ENCODE measurements around the gene UNC5B. TPM values are rescaled to one million over a fixed set of nuclear protein-coding genes. Genes with fewer than 3 reads are reported as not detected.
A peak's percentile ranks its signal among the peaks of the same experiment; 100 is the strongest.

The UNC5B gene
- total RNA-seq, 1 donor from 2014 or later: 231 TPM

DNA sequence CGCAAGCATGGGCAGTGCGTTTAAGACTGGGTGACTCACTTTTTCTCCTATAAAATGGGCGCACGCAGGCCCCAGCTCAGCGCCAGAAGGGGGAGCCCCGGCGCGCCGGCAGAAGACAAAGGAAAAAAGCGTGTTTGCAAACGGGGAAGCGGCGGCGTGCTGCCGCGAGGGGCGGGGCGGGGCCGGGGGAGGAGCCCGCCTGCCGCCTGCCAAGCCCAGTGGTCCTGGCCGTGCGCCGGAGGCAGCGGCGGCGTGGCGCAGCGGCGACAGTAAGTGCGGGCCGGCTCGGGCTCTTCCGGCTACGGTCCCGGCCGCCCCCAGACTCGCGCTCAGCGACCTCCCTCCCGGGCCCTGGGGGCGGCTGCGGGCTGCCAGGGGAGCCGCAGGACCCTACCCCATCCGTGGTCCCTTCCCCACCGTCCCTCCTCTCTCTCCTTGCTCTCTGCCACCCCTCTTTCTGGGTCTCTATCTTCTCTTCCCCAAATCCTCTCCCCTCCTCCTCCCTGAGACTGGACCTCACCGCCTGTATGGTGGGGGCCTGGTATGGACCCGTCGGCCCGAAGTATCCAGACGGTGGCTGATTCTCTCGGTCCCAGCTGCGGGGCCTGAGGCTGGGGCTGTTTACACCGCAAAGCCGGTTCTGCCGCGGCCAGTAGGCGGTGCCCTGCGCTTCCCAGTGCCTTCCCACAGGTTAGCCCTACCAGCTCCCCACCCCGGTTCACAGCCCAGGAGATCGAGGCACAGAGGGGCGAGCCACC lies 106.9 kb downstream of the UNC5B start, which contains the start of gene SLC29A3:
Gene SLC29A3, plus strand, starts transcription at position 218 of the 758 bp plus-strand sequence. Its CDS starts 51 bp downstream, at position 269.
- TF ChIP-seq, protein P1, sequence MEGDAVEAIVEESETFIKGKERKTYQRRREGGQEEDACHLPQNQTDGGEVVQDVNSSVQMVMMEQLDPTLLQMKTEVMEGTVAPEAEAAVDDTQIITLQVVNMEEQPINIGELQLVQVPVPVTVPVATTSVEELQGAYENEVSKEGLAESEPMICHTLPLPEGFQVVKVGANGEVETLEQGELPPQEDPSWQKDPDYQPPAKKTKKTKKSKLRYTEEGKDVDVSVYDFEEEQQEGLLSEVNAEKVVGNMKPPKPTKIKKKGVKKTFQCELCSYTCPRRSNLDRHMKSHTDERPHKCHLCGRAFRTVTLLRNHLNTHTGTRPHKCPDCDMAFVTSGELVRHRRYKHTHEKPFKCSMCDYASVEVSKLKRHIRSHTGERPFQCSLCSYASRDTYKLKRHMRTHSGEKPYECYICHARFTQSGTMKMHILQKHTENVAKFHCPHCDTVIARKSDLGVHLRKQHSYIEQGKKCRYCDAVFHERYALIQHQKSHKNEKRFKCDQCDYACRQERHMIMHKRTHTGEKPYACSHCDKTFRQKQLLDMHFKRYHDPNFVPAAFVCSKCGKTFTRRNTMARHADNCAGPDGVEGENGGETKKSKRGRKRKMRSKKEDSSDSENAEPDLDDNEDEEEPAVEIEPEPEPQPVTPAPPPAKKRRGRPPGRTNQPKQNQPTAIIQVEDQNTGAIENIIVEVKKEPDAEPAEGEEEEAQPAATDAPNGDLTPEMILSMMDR (IDR thresholded peaks at IDR 0.05; ENCODE audit: unreplicated experiment): peak; percentile 27
- peak; percentile 84 for DNase-seq (ENCODE audit: low spot score)
- Mint-ChIP-seq H3K27ac (ENCODE audit: unreplicated experiment) (peak within 1 kb of the TSS; percentile 64), H3K4me3 (ENCODE audit: unreplicated experiment) (peak within 1 kb of the TSS; percentile 94), H3K4me1 (ENCODE audit: unreplicated experiment) (peaks cover 17% of the 10 kb centered on the region), H3K36me3 (ENCODE audit: low read depth, unreplicated experiment) (peaks cover 6% of the 10 kb centered on the region), H3K9me3 (ENCODE audit: unreplicated experiment) (no peaks in the 10 kb centered on the region), H3K27me3 (ENCODE audit: unreplicated experiment) (peaks cover 3% of the 10 kb centered on the region)

DNA sequence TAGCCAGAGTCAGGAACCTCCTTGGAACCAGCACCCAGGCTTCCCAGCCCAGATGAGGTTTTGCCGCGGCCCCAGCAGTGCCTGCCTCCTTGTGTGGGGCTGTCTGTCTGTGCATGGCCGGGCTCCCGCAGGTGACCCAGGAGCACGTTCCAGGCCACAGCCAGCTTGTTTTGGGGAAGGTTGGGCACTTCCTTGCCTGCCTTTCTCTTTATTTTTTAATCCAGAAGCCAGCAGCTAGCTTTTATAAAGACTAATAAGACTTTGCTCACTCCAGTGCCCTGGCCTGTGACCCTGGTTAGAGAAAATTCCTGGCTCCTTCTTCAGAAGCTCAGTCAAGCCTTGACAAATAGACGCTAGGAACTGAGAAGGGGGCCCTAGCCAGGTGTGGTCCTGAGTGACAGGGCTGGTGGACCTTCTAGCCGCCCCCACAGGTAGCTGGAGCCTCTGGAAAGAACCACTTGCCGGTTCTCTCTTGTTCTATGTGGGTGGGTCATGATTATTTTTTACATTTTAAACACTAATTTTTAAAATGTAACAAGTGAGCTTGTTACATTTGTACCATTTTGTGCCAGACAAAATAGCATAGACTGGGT lies 107.5 kb downstream of the UNC5B start:
- H3K9me3 Mint-ChIP-seq (ENCODE audit: unreplicated experiment): no peaks in the 10 kb centered on the region
- no peak overlapping the region for H3K27ac Mint-ChIP-seq (ENCODE audit: unreplicated experiment)
- peak overlapping the region; percentile 94 for H3K4me3 Mint-ChIP-seq (ENCODE audit: unreplicated experiment)
- peaks cover 5% of the 10 kb centered on the region for H3K27me3 Mint-ChIP-seq (ENCODE audit: unreplicated experiment)
- H3K36me3 Mint-ChIP-seq (ENCODE audit: low read depth, unreplicated experiment): peaks cover 6% of the 10 kb centered on the region
- TF ChIP-seq, protein P1 (IDR thresholded peaks at IDR 0.05; ENCODE audit: unreplicated experiment): no peak
- peaks cover 17% of the 10 kb centered on the region for H3K4me1 Mint-ChIP-seq (ENCODE audit: unreplicated experiment)
- no peak for DNase-seq (ENCODE audit: low spot score)

GRCh38 chr10:71320592-71320991 lies 108.2 kb downstream of the UNC5B start:
- Mint-ChIP-seq H3K27me3 (ENCODE audit: unreplicated experiment) (peaks cover 5% of the 10 kb centered on the region), H3K36me3 (ENCODE audit: low read depth, unreplicated experiment) (peaks cover 6% of the 10 kb centered on the region), H3K4me3 (ENCODE audit: unreplicated experiment) (no peak overlapping the region), H3K27ac (ENCODE audit: unreplicated experiment) (no peak overlapping the region), H3K9me3 (ENCODE audit: unreplicated experiment) (no peaks in the 10 kb centered on the region), H3K4me1 (ENCODE audit: unreplicated experiment) (peaks cover 16% of the 10 kb centered on the region)
- TF ChIP-seq, protein P1 (IDR thresholded peaks at IDR 0.05; ENCODE audit: unreplicated experiment): no peak
- no peak for DNase-seq (ENCODE audit: low spot score)

DNA sequence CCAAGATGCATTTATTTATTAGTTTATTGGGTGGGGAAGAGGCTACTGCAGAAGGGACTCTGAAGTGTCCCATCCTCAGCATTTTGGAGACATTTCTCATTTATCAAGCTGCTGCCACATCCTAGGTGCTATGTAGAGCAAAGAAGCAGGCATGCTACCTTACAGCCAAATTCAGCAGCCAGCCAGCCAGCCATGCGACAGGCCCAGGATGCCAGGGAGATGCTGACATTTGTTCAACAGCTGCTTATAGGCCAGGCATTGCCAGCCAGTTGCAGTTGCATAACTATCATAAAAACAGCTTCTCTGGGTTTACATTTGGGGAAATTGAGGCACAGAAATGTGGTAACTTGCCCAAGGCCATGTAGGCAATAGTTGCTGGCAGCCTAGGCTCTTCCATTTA lies 109.0 kb downstream of the UNC5B start:
- Mint-ChIP-seq H3K27me3 (ENCODE audit: unreplicated experiment) (peaks cover 5% of the 10 kb centered on the region), H3K4me1 (ENCODE audit: unreplicated experiment) (peaks cover 9% of the 10 kb centered on the region), H3K36me3 (ENCODE audit: low read depth, unreplicated experiment) (peaks cover 6% of the 10 kb centered on the region), H3K27ac (ENCODE audit: unreplicated experiment) (no peak overlapping the region), H3K9me3 (ENCODE audit: unreplicated experiment) (no peaks in the 10 kb centered on the region), H3K4me3 (ENCODE audit: unreplicated experiment) (no peak overlapping the region)
- no peak for DNase-seq (ENCODE audit: low spot score)
- TF ChIP-seq, protein P1 (IDR thresholded peaks at IDR 0.05; ENCODE audit: unreplicated experiment): no peak

DNA sequence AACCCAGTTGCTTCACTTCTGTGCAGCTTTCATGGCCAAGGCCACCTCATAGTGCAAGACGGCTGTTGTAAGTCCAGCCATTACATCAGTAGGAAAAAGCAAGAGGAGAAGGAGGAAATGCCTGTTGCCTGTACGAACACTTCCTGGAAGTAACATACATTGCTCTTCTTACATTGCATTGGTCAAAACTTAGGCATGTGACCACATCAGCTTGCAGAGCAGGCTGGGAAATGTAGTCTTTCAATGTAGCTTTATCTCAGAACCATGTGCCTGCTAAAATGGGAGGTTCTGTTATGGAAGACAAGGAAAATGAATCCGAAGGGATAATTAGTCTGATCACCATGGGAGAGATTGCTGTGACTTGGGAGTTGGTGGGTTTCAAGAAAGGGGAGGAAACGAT lies 111.0 kb downstream of the UNC5B start:
- Mint-ChIP-seq H3K4me1 (ENCODE audit: unreplicated experiment) (peaks cover 15% of the 10 kb centered on the region), H3K27me3 (ENCODE audit: unreplicated experiment) (peaks cover 5% of the 10 kb centered on the region), H3K36me3 (ENCODE audit: low read depth, unreplicated experiment) (peaks cover 13% of the 10 kb centered on the region), H3K27ac (ENCODE audit: unreplicated experiment) (no peak overlapping the region), H3K9me3 (ENCODE audit: unreplicated experiment) (no peaks in the 10 kb centered on the region), H3K4me3 (ENCODE audit: unreplicated experiment) (peak overlapping the region; percentile 40)
- TF ChIP-seq, protein P1 (IDR thresholded peaks at IDR 0.05; ENCODE audit: unreplicated experiment): no peak
- no peak for DNase-seq (ENCODE audit: low spot score)
